ENCODE measurements around the gene PRPS2. TPM values are rescaled to one million over a fixed set of nuclear protein-coding genes. Genes with fewer than 3 reads are reported as not detected.

The PRPS2 gene
- polyA plus RNA-seq, 3 donors: 8.2 to 19.6 (median 17.3) TPM

DNA sequence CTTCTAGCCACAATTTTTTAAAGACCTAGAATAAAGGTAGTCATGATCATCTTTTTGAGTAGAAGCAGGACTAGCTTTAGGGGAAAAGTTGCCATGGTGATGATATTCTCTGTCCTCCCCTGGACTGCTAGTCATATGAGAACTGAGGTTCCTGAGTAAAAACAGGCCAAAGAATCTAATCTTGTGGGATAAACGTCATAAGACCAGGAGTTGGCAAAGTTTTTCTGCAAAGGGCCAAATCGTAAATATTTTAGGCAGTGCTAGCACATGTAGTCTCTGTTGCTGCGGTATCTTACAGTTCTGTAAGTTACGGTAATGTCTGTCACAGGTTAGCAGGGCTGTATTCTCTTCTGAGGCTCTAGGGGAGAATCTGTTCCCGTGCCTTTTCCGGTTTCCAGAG, 3.4 kb downstream of the PRPS2 start:
- WGBS (ENCODE audit: insufficient coverage): 93% methylated on average over 3 of the region's 6 CpGs
- Histone ChIP-seq H3K27ac (ENCODE audit: low read depth in 1 of 2, low read length in 2 of 2) (no peak overlapping the region), H3K4me1 (ENCODE audit: control insufficient read depth in 1 of 2, insufficient read depth in 2 of 2, low read length in 2 of 2) (peaks cover 5 to 9% of the 10 kb centered on the region in 2 donors), H3K79me2 (ENCODE audit: insufficient read depth, low read length) (peaks cover 61% of the 10 kb centered on the region), H3K9me3 (replicated peaks in 1 of 2; ENCODE audit: control insufficient read depth in 1 of 2, insufficient read depth in 1 of 2, low read length in 2 of 2) (peaks cover 0 to 8% of the 10 kb centered on the region in 2 donors), H4K20me1 (ENCODE audit: insufficient read depth, low read length) (no peaks in the 10 kb centered on the region), H3K4me3 (replicated peaks in 1 of 3; ENCODE audit: low read depth in 2 of 3, low read length in 3 of 3) (no peak overlapping the region), H3K9ac (ENCODE audit: insufficient read depth, low read length, poor library complexity, severe bottlenecking) (no peak overlapping the region), H3K27me3 (ENCODE audit: control insufficient read depth in 2 of 2, insufficient read depth in 2 of 2, low read length in 2 of 2) (peaks cover 0 to 3% of the 10 kb centered on the region in 2 donors), H3K4me2 (replicated peaks; ENCODE audit: extremely low read depth, low read length, poor library complexity, severe bottlenecking) (no peak overlapping the region), H2AFZ (ENCODE audit: insufficient read depth, low read depth, low read length, poor library complexity, severe bottlenecking) (no peak overlapping the region), H3K36me3 (replicated peaks in 1 of 2; ENCODE audit: control insufficient read depth in 1 of 2, insufficient read depth in 2 of 2, low read length in 2 of 2) (peaks cover 4 to 8% of the 10 kb centered on the region in 2 donors)
- intact Hi-C loops (cut with micrococcal nuclease): no loop called here
- TF ChIP-seq, protein P1, sequence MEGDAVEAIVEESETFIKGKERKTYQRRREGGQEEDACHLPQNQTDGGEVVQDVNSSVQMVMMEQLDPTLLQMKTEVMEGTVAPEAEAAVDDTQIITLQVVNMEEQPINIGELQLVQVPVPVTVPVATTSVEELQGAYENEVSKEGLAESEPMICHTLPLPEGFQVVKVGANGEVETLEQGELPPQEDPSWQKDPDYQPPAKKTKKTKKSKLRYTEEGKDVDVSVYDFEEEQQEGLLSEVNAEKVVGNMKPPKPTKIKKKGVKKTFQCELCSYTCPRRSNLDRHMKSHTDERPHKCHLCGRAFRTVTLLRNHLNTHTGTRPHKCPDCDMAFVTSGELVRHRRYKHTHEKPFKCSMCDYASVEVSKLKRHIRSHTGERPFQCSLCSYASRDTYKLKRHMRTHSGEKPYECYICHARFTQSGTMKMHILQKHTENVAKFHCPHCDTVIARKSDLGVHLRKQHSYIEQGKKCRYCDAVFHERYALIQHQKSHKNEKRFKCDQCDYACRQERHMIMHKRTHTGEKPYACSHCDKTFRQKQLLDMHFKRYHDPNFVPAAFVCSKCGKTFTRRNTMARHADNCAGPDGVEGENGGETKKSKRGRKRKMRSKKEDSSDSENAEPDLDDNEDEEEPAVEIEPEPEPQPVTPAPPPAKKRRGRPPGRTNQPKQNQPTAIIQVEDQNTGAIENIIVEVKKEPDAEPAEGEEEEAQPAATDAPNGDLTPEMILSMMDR (IDR thresholded peaks at IDR 0.05): no peak
- H3K4me3 Mint-ChIP-seq: no peak overlapping the region
- peaks cover 5 to 14% of the 10 kb centered on the region in 2 donors for H3K36me3 Mint-ChIP-seq
- H3K27me3 Mint-ChIP-seq (ENCODE audit: low read depth in 3 of 3): peaks cover 0 to 19% (median 0%) of the 10 kb centered on the region in 3 donors
- H3K9me3 Mint-ChIP-seq: peaks cover 0 to 27% (median 16%) of the 10 kb centered on the region in 7 donors
- no peak overlapping the region for H3K27ac Mint-ChIP-seq
- peaks cover 23% of the 10 kb centered on the region for H3K4me1 Mint-ChIP-seq
- no peak for DNase-seq

DNA sequence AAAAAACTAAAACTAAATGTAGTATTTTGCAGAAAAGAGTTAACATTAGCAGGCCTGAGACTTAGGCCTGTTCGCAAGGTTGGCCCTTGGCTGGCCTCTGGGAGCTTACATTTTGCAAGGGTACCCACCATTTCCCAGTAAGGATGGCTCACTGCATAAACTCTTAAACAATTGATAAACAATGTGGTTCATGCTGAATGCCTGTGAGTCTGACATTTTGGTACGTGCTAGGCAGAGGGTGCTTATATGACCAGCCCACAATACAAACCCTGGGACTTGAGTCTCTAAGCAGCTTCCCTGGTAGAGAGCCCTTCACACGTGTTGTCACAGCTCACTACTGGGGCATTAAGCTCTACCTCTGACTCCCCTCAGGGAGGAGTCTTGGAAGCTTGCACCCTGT, 7.4 kb downstream of the PRPS2 start:
- Mint-ChIP-seq H3K4me1 (peaks cover 16% of the 10 kb centered on the region), H3K27me3 (ENCODE audit: low read depth in 3 of 3) (peaks cover 0 to 3% (median 0%) of the 10 kb centered on the region in 3 donors), H3K9me3 (peaks cover 0 to 11% (median 3%) of the 10 kb centered on the region in 7 donors), H3K4me3 (no peak overlapping the region), H3K27ac (no peak overlapping the region), H3K36me3 (peaks cover 20 to 28% of the 10 kb centered on the region in 2 donors)
- Histone ChIP-seq H3K4me1 (ENCODE audit: control insufficient read depth in 1 of 2, insufficient read depth in 2 of 2, low read length in 2 of 2) (peaks cover 5 to 7% of the 10 kb centered on the region in 2 donors), H2AFZ (ENCODE audit: insufficient read depth, low read depth, low read length, poor library complexity, severe bottlenecking) (no peak overlapping the region), H3K9ac (ENCODE audit: insufficient read depth, low read length, poor library complexity, severe bottlenecking) (no peak overlapping the region), H4K20me1 (ENCODE audit: insufficient read depth, low read length) (no peaks in the 10 kb centered on the region), H3K27ac (ENCODE audit: low read depth in 1 of 2, low read length in 2 of 2) (no peak overlapping the region), H3K27me3 (ENCODE audit: control insufficient read depth in 2 of 2, insufficient read depth in 2 of 2, low read length in 2 of 2) (no peaks in the 10 kb centered on the region), H3K36me3 (replicated peaks in 1 of 2; ENCODE audit: control insufficient read depth in 1 of 2, insufficient read depth in 2 of 2, low read length in 2 of 2) (peaks cover 9 to 21% of the 10 kb centered on the region in 2 donors), H3K4me3 (replicated peaks in 1 of 3; ENCODE audit: low read depth in 2 of 3, low read length in 3 of 3) (no peak overlapping the region), H3K4me2 (replicated peaks; ENCODE audit: extremely low read depth, low read length, poor library complexity, severe bottlenecking) (no peak overlapping the region), H3K9me3 (replicated peaks in 1 of 2; ENCODE audit: control insufficient read depth in 1 of 2, insufficient read depth in 1 of 2, low read length in 2 of 2) (peaks cover 0 to 5% of the 10 kb centered on the region in 2 donors), H3K79me2 (ENCODE audit: insufficient read depth, low read length) (peaks cover 41% of the 10 kb centered on the region)
- WGBS (ENCODE audit: insufficient coverage): 100% methylated on average over 1 of the region's 3 CpGs
- TF ChIP-seq, protein P1 (IDR thresholded peaks at IDR 0.05): no peak
- intact Hi-C loops (cut with micrococcal nuclease): no loop called here
- no peak for DNase-seq
